Measurements from ENCODE around the gene CST7. TPM values are rescaled to one million over a fixed set of nuclear protein-coding genes. Genes with fewer than 3 reads are reported as not detected.

CST7 gene
- total RNA-seq, 1 donor, result not detected

DNA sequence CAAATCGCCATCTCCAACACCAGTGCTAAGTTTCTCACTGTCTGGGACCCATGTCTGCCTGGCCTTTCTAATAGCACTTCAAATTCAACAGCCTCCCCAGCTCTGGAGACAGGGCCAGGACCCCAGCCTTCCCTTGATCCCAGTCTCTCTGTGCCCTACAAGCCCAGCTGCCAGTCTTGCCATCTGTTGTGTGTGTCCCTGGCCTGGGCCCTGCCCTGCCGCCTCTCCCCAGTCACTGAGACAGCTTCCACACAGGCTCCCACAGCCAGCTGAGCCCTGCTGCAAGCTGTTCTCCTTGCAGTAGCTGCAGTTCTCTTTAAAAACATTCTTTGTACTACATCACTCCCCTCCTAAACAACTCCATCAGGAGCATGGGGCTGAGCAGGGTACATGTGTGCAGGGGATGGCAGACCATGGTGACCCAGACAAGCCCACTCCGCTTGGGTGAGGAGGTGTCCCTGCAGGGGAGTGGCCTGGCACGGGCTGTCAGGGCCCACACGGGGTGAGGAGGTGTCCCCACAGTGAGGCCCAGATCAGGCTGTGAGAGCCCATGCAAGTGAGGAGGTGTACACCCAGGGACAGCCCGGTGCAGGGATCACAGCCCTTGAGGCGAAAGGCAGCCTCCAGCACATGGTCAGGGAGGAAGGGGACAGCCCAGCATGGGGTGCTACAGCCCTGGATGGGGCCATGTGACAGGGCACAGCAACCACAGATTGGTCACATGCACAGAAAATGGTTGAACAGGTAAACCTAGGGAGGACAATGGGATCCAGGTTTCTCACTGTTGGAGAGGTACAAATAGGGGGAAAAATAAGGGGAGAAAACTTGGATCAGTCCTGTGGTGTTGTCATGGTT lies 16.2 kb downstream of the CST7 start:
- TF ChIP-seq, protein P1, sequence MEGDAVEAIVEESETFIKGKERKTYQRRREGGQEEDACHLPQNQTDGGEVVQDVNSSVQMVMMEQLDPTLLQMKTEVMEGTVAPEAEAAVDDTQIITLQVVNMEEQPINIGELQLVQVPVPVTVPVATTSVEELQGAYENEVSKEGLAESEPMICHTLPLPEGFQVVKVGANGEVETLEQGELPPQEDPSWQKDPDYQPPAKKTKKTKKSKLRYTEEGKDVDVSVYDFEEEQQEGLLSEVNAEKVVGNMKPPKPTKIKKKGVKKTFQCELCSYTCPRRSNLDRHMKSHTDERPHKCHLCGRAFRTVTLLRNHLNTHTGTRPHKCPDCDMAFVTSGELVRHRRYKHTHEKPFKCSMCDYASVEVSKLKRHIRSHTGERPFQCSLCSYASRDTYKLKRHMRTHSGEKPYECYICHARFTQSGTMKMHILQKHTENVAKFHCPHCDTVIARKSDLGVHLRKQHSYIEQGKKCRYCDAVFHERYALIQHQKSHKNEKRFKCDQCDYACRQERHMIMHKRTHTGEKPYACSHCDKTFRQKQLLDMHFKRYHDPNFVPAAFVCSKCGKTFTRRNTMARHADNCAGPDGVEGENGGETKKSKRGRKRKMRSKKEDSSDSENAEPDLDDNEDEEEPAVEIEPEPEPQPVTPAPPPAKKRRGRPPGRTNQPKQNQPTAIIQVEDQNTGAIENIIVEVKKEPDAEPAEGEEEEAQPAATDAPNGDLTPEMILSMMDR (IDR thresholded peaks at IDR 0.05; ENCODE audit: insufficient read depth, low read length), result no peak
- H3K4me3 ChIP-seq (ENCODE audit: low read depth, low read length), result no peak overlapping the region
- no peak for DNase-seq (ENCODE audit: low read depth)

DNA sequence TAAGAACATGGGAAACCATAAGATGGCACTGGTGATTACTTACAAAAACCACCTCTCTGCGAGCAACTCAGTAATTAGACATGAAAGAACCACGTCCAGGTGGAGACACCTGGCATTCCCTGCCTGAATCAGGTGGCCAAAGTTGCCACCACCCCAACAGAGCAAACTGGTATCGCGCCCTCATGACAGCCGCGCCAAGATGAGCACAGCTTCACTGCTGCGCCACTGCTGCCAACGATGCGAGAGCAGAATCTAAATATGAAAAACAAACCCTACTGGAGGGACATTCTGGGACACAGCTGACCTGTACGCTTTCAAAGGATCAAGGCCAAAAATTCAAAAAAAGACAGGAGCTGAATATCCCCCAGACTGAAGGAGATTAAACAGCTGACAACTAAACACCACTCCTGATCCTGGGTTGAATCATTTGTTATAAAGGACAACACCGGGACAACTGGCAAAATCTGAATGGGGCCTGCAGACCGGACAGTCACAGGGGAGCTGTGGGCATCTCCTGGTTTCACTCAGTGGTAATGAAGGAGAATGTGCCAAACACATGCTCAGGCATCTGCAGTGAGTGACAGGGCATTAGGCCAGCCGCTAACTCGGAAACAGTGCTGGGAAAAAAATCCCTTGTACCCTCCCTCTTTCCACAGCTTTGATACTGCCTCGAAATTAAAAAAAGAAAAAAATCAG lies 17.4 kb downstream of the CST7 start:
- H3K4me3 ChIP-seq (ENCODE audit: low read depth, low read length), result no peak overlapping the region
- no peak for DNase-seq (ENCODE audit: low read depth)
- TF ChIP-seq, protein P1 (IDR thresholded peaks at IDR 0.05; ENCODE audit: insufficient read depth, low read length), result no peak

DNA sequence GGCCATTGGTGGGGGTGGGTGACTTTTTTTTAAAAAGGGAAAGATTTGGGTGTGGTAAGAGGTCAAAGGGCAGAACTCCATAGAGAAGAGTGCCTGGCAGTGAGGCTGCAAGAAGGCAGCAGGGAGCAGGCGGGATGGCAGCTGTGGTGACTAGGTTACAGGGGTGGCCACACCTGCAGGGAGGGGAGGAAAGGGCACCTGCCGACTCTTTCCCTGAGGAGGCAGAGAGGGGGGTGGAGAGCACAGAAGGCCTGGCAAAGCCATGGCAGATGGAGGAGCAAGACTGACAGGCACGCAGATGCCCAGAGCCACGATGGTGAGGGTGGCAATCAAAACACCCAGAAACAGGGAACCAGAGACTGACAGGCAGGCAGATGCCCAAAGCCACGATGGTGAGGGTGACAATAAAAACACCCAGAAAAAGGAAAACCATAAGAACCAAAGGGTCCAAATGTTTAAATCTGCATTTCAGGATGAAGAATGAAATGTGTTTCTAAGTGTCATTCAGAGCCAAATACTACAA lies 19.3 kb downstream of the CST7 start:
- TF ChIP-seq, protein P1 (IDR thresholded peaks at IDR 0.05; ENCODE audit: insufficient read depth, low read length), result no peak
- H3K4me3 ChIP-seq (ENCODE audit: low read depth, low read length), result no peak overlapping the region
- DNase-seq (ENCODE audit: low read depth), result no peak

DNA sequence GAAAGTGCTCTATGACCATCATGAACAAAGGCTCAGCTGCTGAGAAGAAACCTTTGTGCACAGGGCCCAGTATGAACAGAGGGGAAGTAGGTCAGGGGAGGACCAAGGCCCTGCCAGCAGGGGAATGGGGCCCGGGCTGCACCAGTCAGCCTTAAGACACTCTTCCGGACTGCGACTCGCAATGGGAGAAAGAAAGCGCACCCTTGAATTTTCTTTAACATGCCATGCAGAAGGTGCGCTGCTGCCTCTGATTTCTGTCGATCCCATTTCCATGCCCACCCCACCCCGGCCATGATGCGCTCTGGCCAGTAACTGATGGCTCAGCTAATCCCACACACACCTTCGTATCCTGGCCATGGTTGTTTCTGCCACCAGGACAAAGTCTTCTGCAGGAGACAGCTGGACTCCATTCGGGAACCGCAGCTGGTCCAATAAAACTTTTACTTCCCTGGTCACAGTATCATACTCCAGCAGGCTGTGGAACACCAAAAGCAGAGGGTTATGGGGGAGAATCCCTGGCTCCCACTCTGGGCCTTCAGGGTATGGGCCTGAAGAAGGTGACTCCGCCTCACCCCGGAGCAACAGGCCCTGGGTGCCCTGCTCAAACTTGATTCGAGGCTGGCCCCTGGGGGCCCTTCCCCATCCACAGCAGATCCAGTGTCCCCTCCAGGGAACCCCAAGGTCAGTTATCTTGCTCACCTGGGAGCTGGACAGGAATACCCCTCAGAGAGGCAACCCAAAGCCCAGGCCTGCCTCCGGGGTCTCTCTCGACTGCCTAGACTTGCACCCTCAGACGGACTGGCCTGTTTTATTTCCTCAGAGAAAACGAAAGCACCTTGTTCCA lies 20.3 kb downstream of the CST7 start:
- DNase-seq (ENCODE audit: low read depth), result no peak
- H3K4me3 ChIP-seq (ENCODE audit: low read depth, low read length), result no peak overlapping the region
- TF ChIP-seq, protein P1 (IDR thresholded peaks at IDR 0.05; ENCODE audit: insufficient read depth, low read length), result no peak

DNA sequence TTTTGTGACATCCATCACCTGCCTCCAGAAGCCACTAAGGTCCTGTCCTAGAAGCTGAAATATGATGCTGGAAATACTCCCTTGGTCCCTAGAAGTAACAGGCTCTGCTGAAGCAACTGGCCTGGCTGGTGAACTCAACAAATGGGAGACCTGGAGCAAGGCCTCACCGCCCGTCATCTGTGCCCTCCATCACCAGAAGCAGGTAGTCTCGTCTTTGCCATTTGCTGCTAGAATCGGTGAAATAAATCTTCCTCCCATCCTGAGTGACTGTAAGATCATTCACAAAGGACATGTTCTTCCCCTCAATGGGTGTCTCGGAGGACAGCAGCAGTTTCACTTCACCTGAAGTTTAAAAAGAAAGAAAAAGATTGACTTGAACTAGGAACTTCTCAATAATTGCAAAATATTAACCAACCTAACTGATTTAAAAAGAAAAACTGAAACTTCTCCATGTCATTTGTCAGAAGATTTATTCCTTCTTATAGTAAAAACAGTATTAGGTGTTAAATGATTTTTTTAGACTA lies 21.0 kb downstream of the CST7 start:
- no peak for DNase-seq (ENCODE audit: low read depth)
- no peak overlapping the region for H3K4me3 ChIP-seq (ENCODE audit: low read depth, low read length)
- TF ChIP-seq, protein P1 (IDR thresholded peaks at IDR 0.05; ENCODE audit: insufficient read depth, low read length), result no peak

DNA sequence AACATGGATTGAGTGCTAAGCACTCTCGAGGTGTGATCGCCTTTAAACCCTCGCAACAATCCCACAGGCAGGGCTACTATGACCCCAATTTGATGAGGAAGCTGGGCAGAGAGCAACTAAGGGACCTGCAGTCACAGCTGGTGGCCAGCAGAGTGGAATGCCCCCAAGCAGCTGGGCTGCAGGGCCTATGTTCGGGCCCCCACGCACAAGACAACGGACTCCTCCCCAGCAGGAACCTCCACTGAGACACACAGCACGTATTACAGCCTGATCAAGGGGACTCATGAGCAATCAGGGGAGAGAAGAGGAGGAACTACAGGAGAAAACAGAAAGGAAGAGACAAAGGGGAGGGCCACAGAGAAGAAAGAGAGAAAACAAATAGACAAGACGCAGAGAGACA lies 21.7 kb downstream of the CST7 start:
- TF ChIP-seq, protein P1 (IDR thresholded peaks at IDR 0.05; ENCODE audit: insufficient read depth, low read length), result no peak
- DNase-seq (ENCODE audit: low read depth), result no peak

More for the DNA sequence above, 21.7 kb downstream of the CST7 start:
- no peak overlapping the region for H3K4me3 ChIP-seq (ENCODE audit: low read depth, low read length)

All from fibroblast of the aortic adventitia (primary cell).